GM18907 (cell line): ENCODE data around the gene CTNNA3.
"Not testable (repeated sequence)": the region's sequence is repeated elsewhere in the genome, so short reads cannot be mapped to it uniquely, and the experiment has no call there.

ENCODE experiments used
- ATAC-seq: cut with Tn5 transposase; IDR thresholded peaks from one replicate; pipeline ENCODE4 v1.9.1; 2021; ENCODE audit warnings: mild to moderate bottlenecking, moderate library complexity; ENCODE audit not compliant: unreplicated experiment

Gene CTNNA3

GRCh38 chr10:66353822-66354221 lies 1342.2 kb downstream of the CTNNA3 start:
- not testable (repeated sequence) for ATAC-seq

GRCh38 chr10:66353422-66353821 lies 1342.6 kb downstream of the CTNNA3 start:
- no peak for ATAC-seq

- ATAC-seq = no peak
Observed at GRCh38 chr10:66350622-66351399, 1345.2 kb downstream of the CTNNA3 start.

- ATAC-seq = no peak
Observed at GRCh38 chr10:66349726-66350125, 1346.3 kb downstream of the CTNNA3 start.

GRCh38 chr10:66349076-66349475 lies 1346.9 kb downstream of the CTNNA3 start:
- ATAC-seq = no peak

GRCh38 chr10:66337211-66337610 lies 1358.8 kb downstream of the CTNNA3 start:
- no peak for ATAC-seq

- ATAC-seq = no peak
Observed at GRCh38 chr10:66336791-66337190, 1359.2 kb downstream of the CTNNA3 start.

DNA sequence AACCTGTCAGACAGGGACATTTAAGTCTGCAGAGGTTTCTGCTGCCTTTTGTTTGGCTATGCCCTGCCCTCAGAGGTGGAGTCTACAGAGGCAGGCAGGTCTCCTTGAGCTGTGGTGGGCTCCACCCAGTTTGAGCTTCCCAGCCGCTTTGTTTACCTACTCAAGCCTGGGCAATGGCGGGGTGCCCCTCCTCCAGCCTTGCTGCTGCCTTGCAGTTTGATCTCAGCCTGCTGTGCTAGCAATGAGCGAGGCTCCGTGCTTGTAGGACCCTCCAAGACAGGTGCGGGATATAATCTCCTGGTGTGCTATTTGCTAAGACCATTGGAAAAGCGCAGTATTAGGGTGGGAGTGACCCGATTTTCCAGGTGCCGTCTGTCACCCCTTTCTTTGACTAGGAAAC lies 1360.2 kb downstream of the CTNNA3 start:
- not testable (repeated sequence) for ATAC-seq

- no peak for ATAC-seq
Observed at GRCh38 chr10:66329147-66329546, 1366.8 kb downstream of the CTNNA3 start.

- no peak for ATAC-seq
Observed at GRCh38 chr10:66326876-66327275, 1369.1 kb downstream of the CTNNA3 start.

GRCh38 chr10:66322777-66323176 lies 1373.2 kb downstream of the CTNNA3 start:
- ATAC-seq = no peak

- ATAC-seq = no peak
Observed at GRCh38 chr10:66321723-66322665, 1374.0 kb downstream of the CTNNA3 start.

- no peak for ATAC-seq
Observed at GRCh38 chr10:66318761-66319160, 1377.2 kb downstream of the CTNNA3 start.

DNA sequence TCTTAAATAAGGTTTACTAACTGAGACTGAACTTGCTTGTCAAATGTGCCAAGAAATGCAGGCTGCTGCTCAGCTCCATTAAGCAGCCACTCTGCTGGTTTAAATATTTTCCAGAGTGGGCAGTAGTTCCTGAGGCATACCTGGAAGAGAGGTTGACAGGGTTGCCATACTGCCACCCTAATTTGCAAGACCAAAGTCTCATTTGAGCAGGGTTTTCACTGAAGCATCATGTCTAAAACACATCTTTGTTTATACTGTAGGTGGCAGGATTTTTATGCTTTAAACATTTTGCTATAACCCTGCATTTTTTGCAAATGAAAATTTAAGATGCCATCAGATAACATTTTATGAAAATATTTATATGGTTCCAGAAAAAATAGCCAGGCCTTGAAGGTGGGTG lies 1388.2 kb downstream of the CTNNA3 start:
- no peak for ATAC-seq

DNA sequence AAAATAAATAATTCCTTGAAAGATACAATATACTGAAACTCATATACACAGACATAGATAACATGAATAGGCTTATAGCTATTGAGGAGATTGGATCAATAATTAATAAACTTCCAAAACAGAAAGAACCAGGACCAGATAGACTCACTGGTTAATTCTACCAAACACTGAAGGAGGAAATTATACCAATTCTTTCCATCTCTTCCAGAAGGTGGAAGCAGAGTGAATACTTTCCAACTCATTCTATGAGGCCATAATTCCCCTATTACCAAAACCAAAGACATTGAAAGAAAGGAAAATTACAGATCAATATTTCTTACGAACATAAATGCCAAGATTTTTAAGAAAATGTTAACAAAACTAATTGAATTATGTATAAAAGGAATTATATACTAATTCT lies 1394.9 kb downstream of the CTNNA3 start:
- ATAC-seq = no peak

DNA sequence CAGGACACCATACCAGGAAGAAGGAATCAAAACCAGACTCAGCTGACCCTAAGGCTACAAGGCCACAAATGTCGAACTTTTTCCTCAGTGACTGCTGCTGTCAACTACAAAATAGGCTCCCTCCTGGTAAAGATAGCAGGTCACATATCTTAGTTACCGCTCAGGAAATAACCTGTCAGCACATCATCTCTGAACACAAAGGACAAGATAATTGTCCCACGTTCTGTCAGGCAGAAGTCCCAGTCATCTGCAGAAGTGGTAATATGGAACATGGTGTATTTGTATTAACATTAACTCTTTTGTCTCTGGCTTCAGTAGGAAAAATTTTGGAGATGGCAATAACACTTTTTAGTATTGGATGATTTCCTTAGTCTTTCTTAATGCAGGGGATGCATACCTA lies 1400.4 kb downstream of the CTNNA3 start:
- ATAC-seq = no peak

GRCh38 chr10:66294538-66294937 lies 1401.5 kb downstream of the CTNNA3 start:
- no peak for ATAC-seq

- ATAC-seq = no peak
Observed at GRCh38 chr10:66292922-66293321, 1403.1 kb downstream of the CTNNA3 start.

DNA sequence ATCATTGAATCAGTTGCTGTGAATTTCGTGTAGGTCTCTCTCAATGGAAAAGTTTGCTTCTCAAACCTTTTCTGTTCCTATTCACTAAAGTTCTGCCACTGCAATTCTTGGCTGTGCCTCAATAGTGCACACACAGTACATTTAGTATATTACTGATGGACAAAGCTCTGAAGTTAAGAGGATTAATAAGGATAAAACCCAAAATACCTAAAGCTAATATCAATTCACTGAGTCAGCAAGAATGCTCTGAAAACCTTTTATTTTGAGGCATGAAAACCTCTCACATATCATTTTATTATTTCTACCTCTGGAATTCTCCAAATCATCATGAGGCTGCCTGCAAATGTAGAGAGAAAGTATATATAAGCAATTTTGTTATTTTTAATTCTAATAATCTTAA lies 1403.5 kb downstream of the CTNNA3 start:
- ATAC-seq = no peak

- ATAC-seq = no peak
Observed at GRCh38 chr10:66291133-66291532, 1404.9 kb downstream of the CTNNA3 start.

GRCh38 chr10:66284621-66285020 lies 1411.4 kb downstream of the CTNNA3 start:
- ATAC-seq = no peak
